ENCODE data around the gene C1QBP.

Gene C1QBP

GRCh38 chr17:5410594-5411272 is 28.2 kb downstream of the C1QBP start:
- no peak for DNase-seq (ENCODE audit: low read depth in 2 of 2)
- TF ChIP-seq CTCF (IDR thresholded peaks at IDR 0.05; ENCODE audit: low read depth, low read length), result no peak
- H3K4me3 ChIP-seq (replicated peaks in 1 of 2; ENCODE audit: low read depth in 2 of 2, low read length in 2 of 2), result no peak overlapping the region

GRCh38 chr17:5408186-5408585 is 30.8 kb downstream of the C1QBP start:
- no peak for TF ChIP-seq CTCF (IDR thresholded peaks at IDR 0.05; ENCODE audit: low read depth, low read length)
- no peak for DNase-seq (ENCODE audit: low read depth in 2 of 2)
- H3K4me3 ChIP-seq (replicated peaks in 1 of 2; ENCODE audit: low read depth in 2 of 2, low read length in 2 of 2), result no peak overlapping the region

GRCh38 chr17:5405400-5405799 is 33.6 kb downstream of the C1QBP start:
- TF ChIP-seq CTCF (IDR thresholded peaks at IDR 0.05; ENCODE audit: low read depth, low read length), result no peak

GRCh38 chr17:5399767-5400166 is 39.2 kb downstream of the C1QBP start:
- no peak for TF ChIP-seq CTCF (IDR thresholded peaks at IDR 0.05; ENCODE audit: low read depth, low read length)
- no peak overlapping the region for H3K4me3 ChIP-seq (replicated peaks in 1 of 2; ENCODE audit: low read depth in 2 of 2, low read length in 2 of 2)
- no peak for DNase-seq (ENCODE audit: low read depth in 2 of 2)

More at GRCh38 chr17:5405400-5405799, 33.6 kb downstream of the C1QBP start:
- H3K4me3 ChIP-seq (replicated peaks in 1 of 2; ENCODE audit: low read depth in 2 of 2, low read length in 2 of 2), result no peak overlapping the region
- no peak for DNase-seq (ENCODE audit: low read depth in 2 of 2)

GRCh38 chr17:5396612-5397011 is 42.3 kb downstream of the C1QBP start:
- H3K4me3 ChIP-seq (replicated peaks in 1 of 2; ENCODE audit: low read depth in 2 of 2, low read length in 2 of 2), result no peak overlapping the region
- no peak for DNase-seq (ENCODE audit: low read depth in 2 of 2)
- no peak for TF ChIP-seq CTCF (IDR thresholded peaks at IDR 0.05; ENCODE audit: low read depth, low read length)

GRCh38 chr17:5391678-5392077 is 47.3 kb downstream of the C1QBP start:
- no peak overlapping the region for H3K4me3 ChIP-seq (replicated peaks in 1 of 2; ENCODE audit: low read depth in 2 of 2, low read length in 2 of 2)
- DNase-seq (ENCODE audit: low read depth in 2 of 2), result no peak
- TF ChIP-seq CTCF (IDR thresholded peaks at IDR 0.05; ENCODE audit: low read depth, low read length), result no peak

Data from cardiac fibroblast (primary cell).